Measurements from ENCODE around the gene DCLK2. TPM values are rescaled to one million over a fixed set of nuclear protein-coding genes. Genes with fewer than 3 reads are reported as not detected.

The DCLK2 gene
- total RNA-seq, 2 donors from 2014 or later = 3.1 to 3.9 TPM

DNA sequence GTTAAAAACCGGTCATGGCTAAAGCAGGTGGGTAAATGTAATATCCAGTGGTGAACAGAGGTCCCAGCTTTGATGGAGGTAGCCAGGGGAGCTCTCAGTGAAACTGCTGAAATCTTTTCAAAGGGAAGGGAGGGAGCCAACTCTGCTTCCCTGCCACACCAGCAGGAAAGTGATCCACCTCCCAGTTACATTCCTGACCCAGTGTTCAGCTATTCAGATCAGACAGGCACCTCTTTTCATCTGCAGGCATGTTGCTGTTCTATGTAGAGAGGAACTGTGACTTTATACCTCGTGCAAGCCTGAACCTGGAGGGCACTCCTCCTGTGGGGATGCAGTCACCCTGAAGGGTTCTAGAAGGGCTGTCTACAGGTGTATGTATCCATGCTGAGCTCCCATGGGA, 37.6 kb downstream of the DCLK2 start:
- TF ChIP-seq CTCF (IDR thresholded peaks at IDR 0.05) = no peak
- no peak for DNase-seq
- intact Hi-C loops (cut with DNase I) = no loop called here
- H3K27ac ChIP-seq = no peak overlapping the region
- no peaks in the 10 kb centered on the region for H3K9me3 ChIP-seq
- no peaks in the 10 kb centered on the region for H3K36me3 ChIP-seq
- no peak overlapping the region for H3K4me3 ChIP-seq
- H3K9ac ChIP-seq (ENCODE audit: low read depth in 2 of 2, low read length in 2 of 2) = no peak overlapping the region
- H3K27me3 ChIP-seq = no peaks in the 10 kb centered on the region
- H3K4me1 ChIP-seq = no peaks in the 10 kb centered on the region

- Histone ChIP-seq H3K27ac (no peak overlapping the region), H3K27me3 (no peaks in the 10 kb centered on the region), H3K4me3 (no peak overlapping the region), H3K36me3 (no peaks in the 10 kb centered on the region), H3K9ac (ENCODE audit: low read depth in 2 of 2, low read length in 2 of 2) (no peak overlapping the region), H3K4me1 (no peaks in the 10 kb centered on the region), H3K9me3 (no peaks in the 10 kb centered on the region)
- intact Hi-C loops (cut with DNase I) = no loop called here
- no peak for TF ChIP-seq CTCF (IDR thresholded peaks at IDR 0.05)
- no peak for DNase-seq
Observed at GRCh38 chr4:150116506-150116905, 38.3 kb downstream of the DCLK2 start.

DNA sequence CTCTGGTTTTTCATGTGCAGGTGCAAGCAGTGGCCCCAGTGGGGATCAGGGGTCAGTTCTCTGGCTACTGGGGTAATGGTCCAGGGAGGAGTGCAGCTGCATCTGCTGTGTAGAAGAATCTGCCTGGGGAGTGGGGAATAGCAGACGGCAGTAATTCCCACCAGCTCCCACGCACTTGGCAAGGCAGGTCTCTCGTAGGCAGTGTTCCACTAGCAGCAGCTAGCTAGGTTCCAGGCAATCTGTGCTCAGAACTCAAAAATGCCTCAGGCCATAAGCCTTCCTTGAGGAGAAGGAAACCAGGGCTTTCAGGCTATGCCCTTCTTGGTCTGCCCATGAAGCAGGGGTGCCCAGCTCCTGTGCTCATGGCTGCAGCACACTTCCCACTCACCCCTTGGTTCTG, 38.8 kb downstream of the DCLK2 start:
- Histone ChIP-seq H3K27ac (no peak overlapping the region), H3K27me3 (no peaks in the 10 kb centered on the region), H3K36me3 (no peaks in the 10 kb centered on the region), H3K9ac (ENCODE audit: low read depth in 2 of 2, low read length in 2 of 2) (no peak overlapping the region), H3K4me3 (no peak overlapping the region), H3K4me1 (no peaks in the 10 kb centered on the region), H3K9me3 (no peaks in the 10 kb centered on the region)
- intact Hi-C loops (cut with DNase I) = no loop called here
- TF ChIP-seq CTCF (IDR thresholded peaks at IDR 0.05) = no peak
- DNase-seq = no peak

DNA sequence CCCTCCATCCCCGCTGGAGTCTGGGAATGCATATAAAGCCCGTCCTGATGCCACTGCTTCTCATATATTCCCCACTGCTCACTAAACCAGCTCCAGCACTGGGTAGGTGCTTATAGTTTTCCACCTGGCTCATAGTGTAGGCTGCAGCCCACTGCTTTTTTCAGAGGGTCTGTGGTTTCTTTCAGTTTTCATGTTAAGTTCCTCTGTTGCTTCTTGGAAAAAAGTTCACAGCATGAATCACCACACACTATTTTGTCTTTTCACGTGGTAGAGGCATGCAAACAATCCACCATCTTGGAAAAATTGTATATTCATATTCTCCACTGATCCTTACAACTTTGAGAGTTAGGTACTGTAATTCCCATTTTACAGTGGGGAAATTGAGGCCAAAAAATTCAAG, 39.4 kb downstream of the DCLK2 start:
- no peaks in the 10 kb centered on the region for H3K9me3 ChIP-seq
- no peaks in the 10 kb centered on the region for H3K27me3 ChIP-seq
- no peak for DNase-seq
- no peak overlapping the region for H3K4me3 ChIP-seq
- no peaks in the 10 kb centered on the region for H3K36me3 ChIP-seq
- intact Hi-C loops (cut with DNase I) = no loop called here
- no peak for TF ChIP-seq CTCF (IDR thresholded peaks at IDR 0.05)
- no peaks in the 10 kb centered on the region for H3K4me1 ChIP-seq
- H3K9ac ChIP-seq (ENCODE audit: low read depth in 2 of 2, low read length in 2 of 2) = no peak overlapping the region
- no peak overlapping the region for H3K27ac ChIP-seq

DNA sequence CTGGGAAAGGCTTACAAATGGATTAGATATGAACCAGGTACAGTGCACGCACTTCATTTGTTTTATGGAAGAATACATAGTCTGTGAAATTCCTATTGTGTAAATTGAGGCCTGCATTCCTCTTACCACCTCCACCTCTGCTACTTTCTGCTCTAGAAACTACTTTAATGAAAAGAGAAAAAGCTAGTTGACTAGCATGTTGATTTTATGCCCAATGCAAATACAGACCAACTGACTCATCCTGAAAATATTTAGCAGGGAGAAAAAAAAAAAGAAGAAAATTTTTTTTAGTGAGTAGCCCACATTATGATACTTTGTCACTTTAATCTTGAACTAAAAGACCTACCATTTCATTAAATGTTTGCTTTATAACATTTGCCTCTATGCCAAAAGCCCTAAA, 41.2 kb downstream of the DCLK2 start:
- Histone ChIP-seq H3K4me3 (no peak overlapping the region), H3K27me3 (no peaks in the 10 kb centered on the region), H3K9me3 (no peaks in the 10 kb centered on the region), H3K36me3 (no peaks in the 10 kb centered on the region), H3K9ac (ENCODE audit: low read depth in 2 of 2, low read length in 2 of 2) (no peak overlapping the region), H3K27ac (no peak overlapping the region), H3K4me1 (no peaks in the 10 kb centered on the region)
- intact Hi-C loops (cut with DNase I) = no loop called here
- no peak for TF ChIP-seq CTCF (IDR thresholded peaks at IDR 0.05)
- no peak for DNase-seq

- Histone ChIP-seq H3K27ac (no peak overlapping the region), H3K9ac (ENCODE audit: low read depth in 2 of 2, low read length in 2 of 2) (no peak overlapping the region), H3K4me1 (no peaks in the 10 kb centered on the region), H3K4me3 (no peak overlapping the region), H3K36me3 (no peaks in the 10 kb centered on the region), H3K9me3 (no peaks in the 10 kb centered on the region), H3K27me3 (no peaks in the 10 kb centered on the region)
- intact Hi-C loops (cut with DNase I) = no loop called here
- DNase-seq = no peak
- no peak for TF ChIP-seq CTCF (IDR thresholded peaks at IDR 0.05)
Observed at GRCh38 chr4:150123087-150123486, 44.8 kb downstream of the DCLK2 start.

Data from colonic mucosa (tissue), 4 donors.